IPS DF 6.9 (cell line): ENCODE data around the gene GAS7.

Source experiments
- DNase-seq: peaks from one replicate; pipeline ENCODE4 v3.0.0-alpha.2; 2013; ENCODE audit warnings: low read depth, low spot score
- H3K27ac ChIP-seq: one replicate; pipeline ENCODE4 v1.5.1; 2013; ENCODE audit warnings: low read length, control low read depth
- H3K27me3 ChIP-seq: 2 replicates; pipeline ENCODE4 v1.6.1; 2013; ENCODE audit warnings: mild to moderate bottlenecking, low read length; ENCODE audit not compliant: control insufficient read depth, insufficient read depth
- H3K36me3 ChIP-seq: 2 replicates; pipeline ENCODE4 v1.6.1; 2013; ENCODE audit warnings: low read length; ENCODE audit not compliant: control insufficient read depth, insufficient read depth
- H3K4me1 ChIP-seq: 2 replicates; pipeline ENCODE4 v1.6.1; 2013; ENCODE audit warnings: low read length; ENCODE audit not compliant: control insufficient read depth, insufficient read depth
- H3K4me3 ChIP-seq: 2 replicates; pipeline ENCODE4 v1.5.1; 2013; ENCODE audit warnings: mild to moderate bottlenecking, low read length
- H3K9me3 ChIP-seq: 2 replicates; pipeline ENCODE4 v1.6.1; 2013; ENCODE audit warnings: low read length, inconsistent platforms; ENCODE audit not compliant: control insufficient read depth, insufficient read depth
- WGBS: extraction: QIAGEN DNeasy Blood & Tissue Kit; methylation state at CpG from one replicate; pipeline ENCODE4 v1.1.7; 2013; ENCODE audit warnings: mixed read lengths, missing lambda C conversion rate; ENCODE audit not compliant: insufficient read length, insufficient coverage; 5-methylcytosine and 5-hydroxymethylcytosine counted together

Gene GAS7

DNA sequence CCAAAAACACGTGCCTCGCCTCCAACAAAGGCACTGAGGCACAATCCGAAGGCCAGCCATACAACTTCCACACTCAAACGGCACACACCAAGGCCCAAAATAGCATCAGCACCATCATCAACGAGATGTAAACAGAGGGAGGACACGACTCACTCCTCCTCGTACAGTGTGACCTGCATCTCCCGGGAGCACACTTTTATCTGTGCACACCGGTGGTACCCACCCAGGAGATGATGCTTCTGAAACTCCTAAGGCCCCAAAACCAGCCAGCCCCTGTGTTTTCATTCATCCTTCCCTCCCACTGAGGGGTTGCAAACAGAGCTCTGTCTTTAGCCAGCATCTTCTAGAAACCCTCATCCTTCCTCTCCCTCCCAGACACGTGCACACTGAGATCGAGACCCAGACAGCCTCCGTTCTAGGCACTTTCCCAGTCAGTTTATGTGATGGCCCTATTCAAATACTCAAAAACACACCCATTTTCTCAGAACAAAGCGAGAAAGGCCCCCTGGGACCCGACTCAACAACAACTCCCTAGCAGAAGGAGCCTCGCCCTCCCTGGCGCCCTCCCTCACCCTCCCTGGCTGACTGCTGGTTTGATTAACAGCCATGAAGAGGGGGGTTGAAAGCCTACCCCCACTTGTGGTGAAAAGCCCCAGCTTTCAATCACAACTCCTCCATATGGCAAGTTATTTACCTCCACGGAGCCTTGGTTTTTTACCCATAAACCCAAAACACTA lies 76.3 kb downstream of the GAS7 start:
- no peak overlapping the region for H3K4me3 ChIP-seq
- DNase-seq: no peak
- no peaks in the 10 kb centered on the region for H3K36me3 ChIP-seq
- peaks cover 15% of the 10 kb centered on the region for H3K4me1 ChIP-seq
- no peaks in the 10 kb centered on the region for H3K27me3 ChIP-seq
- WGBS: no CpG with 5 or more reads among the region's 17 CpGs
- H3K9me3 ChIP-seq: no peaks in the 10 kb centered on the region
- H3K27ac ChIP-seq: no peak overlapping the region

DNA sequence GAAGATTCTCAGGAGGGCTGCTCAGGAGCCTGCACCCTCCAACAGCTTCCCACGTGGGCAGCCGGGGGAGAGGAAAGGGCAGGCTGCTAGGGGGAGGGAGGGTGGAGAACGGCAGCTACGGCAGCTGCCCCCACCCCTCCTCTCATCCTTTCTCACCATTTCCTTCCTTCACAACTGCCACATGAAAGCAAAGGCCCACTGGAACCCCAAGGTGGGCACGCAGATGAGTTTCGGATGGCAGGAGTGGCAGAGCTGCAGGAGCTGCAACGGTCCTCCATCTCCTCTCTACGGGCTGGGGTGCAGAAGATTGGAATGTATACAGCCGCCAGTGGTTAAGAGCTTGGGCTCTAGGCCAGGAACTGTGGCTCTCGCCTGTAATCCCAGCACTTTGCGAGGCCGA lies 77.7 kb downstream of the GAS7 start:
- H3K4me3 ChIP-seq: no peak overlapping the region
- WGBS: no CpG with 5 or more reads among the region's 12 CpGs
- DNase-seq: no peak
- H3K36me3 ChIP-seq: no peaks in the 10 kb centered on the region
- H3K9me3 ChIP-seq: no peaks in the 10 kb centered on the region
- H3K4me1 ChIP-seq: peaks cover 12% of the 10 kb centered on the region; the same call in 1 of the 2 replicates
- no peak overlapping the region for H3K27ac ChIP-seq
- no peaks in the 10 kb centered on the region for H3K27me3 ChIP-seq

- Histone ChIP-seq H3K36me3 (no peaks in the 10 kb centered on the region), H3K4me1 (peaks cover 12% of the 10 kb centered on the region; the same call in 1 of the 2 replicates), H3K4me3 (no peak overlapping the region), H3K9me3 (no peaks in the 10 kb centered on the region), H3K27ac (no peak overlapping the region), H3K27me3 (no peaks in the 10 kb centered on the region)
- DNase-seq: no peak
- no CpG with 5 or more reads among the region's 10 CpGs for WGBS
Measured at GRCh38 chr17:10120109-10120485, 78.3 kb downstream of the GAS7 start.

- H3K27me3 ChIP-seq: no peaks in the 10 kb centered on the region
- H3K9me3 ChIP-seq: no peaks in the 10 kb centered on the region
- H3K27ac ChIP-seq: no peak overlapping the region
- H3K4me3 ChIP-seq: no peak overlapping the region
- peaks cover 12% of the 10 kb centered on the region; the same call in 1 of the 2 replicates for H3K4me1 ChIP-seq
- H3K36me3 ChIP-seq: no peaks in the 10 kb centered on the region
- DNase-seq: no peak
- no CpG with 5 or more reads among the region's 8 CpGs for WGBS
Measured at GRCh38 chr17:10119203-10120108, 79.0 kb downstream of the GAS7 start.

- H3K27ac ChIP-seq: no peak overlapping the region
- no peaks in the 10 kb centered on the region for H3K9me3 ChIP-seq
- H3K4me3 ChIP-seq: no peak overlapping the region
- H3K4me1 ChIP-seq: peaks cover 12% of the 10 kb centered on the region; the same call in 1 of the 2 replicates
- no CpG with 5 or more reads among the region's 5 CpGs for WGBS
- H3K36me3 ChIP-seq: no peaks in the 10 kb centered on the region
- no peak for DNase-seq
- H3K27me3 ChIP-seq: no peaks in the 10 kb centered on the region
Measured at GRCh38 chr17:10118788-10119130, 79.6 kb downstream of the GAS7 start.

DNA sequence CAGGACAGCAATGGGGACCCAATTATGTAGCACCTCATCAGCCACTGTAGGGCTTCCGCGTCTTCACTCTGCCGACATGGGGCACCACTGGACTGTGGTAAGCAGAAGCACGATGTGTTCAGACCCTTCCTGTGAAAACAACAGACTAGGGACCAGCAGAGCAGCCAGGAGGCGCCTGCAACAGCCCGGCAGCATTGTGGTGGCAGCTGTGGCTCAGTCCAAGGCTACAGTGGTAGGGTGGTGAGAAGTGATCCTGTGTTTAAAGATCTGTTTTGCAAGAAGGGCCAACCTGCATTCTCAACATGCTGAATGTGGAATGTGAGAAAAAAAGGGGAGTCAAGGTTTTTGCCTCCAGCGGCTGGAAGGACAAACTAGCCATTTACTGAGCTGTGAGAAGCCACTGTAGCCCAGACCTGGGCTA lies 80.8 kb downstream of the GAS7 start:
- Histone ChIP-seq H3K9me3 (no peaks in the 10 kb centered on the region), H3K27ac (no peak overlapping the region), H3K36me3 (no peaks in the 10 kb centered on the region), H3K4me1 (peaks cover 12% of the 10 kb centered on the region; the same call in 1 of the 2 replicates), H3K4me3 (no peak overlapping the region), H3K27me3 (no peaks in the 10 kb centered on the region)
- no CpG with 5 or more reads among the region's 7 CpGs for WGBS
- no peak for DNase-seq

GRCh38 chr17:10116753-10117420 lies 81.5 kb downstream of the GAS7 start:
- Histone ChIP-seq H3K4me1 (peaks cover 12% of the 10 kb centered on the region; the same call in 1 of the 2 replicates), H3K9me3 (no peaks in the 10 kb centered on the region), H3K4me3 (no peak overlapping the region), H3K36me3 (no peaks in the 10 kb centered on the region), H3K27ac (no peak overlapping the region), H3K27me3 (no peaks in the 10 kb centered on the region)
- WGBS: no CpG with 5 or more reads among the region's 5 CpGs
- DNase-seq: no peak

DNA sequence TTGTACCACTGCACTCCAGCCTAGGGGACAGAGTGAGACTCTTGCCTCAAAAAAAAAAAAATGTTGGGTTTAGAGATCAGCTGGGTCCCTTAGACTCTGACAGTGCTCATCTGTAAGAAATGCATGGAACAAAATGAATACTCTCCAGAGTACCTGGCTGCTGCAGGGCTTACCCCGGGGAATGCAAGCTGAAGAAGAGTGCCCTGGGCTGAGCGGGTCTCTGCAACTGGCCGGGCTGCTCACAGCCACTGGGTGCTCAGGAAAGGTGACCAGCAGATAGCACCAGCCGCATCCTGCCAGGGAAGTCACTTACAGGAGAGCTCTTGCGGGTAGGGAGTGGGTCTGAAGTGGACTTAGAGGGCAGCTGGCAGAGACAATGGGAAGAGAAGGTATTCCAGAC lies 82.1 kb downstream of the GAS7 start:
- WGBS: no CpG with 5 or more reads among the region's 5 CpGs
- no peak overlapping the region for H3K27ac ChIP-seq
- no peaks in the 10 kb centered on the region for H3K36me3 ChIP-seq
- H3K27me3 ChIP-seq: no peaks in the 10 kb centered on the region
- no peaks in the 10 kb centered on the region for H3K9me3 ChIP-seq
- H3K4me3 ChIP-seq: no peak overlapping the region
- DNase-seq: no peak
- peaks cover 12% of the 10 kb centered on the region; the same call in 1 of the 2 replicates for H3K4me1 ChIP-seq

GRCh38 chr17:10115536-10115932 lies 82.9 kb downstream of the GAS7 start:
- no peak for DNase-seq
- H3K36me3 ChIP-seq: no peaks in the 10 kb centered on the region
- H3K27me3 ChIP-seq: no peaks in the 10 kb centered on the region
- no peaks in the 10 kb centered on the region for H3K9me3 ChIP-seq
- no peak overlapping the region for H3K4me3 ChIP-seq
- no peak overlapping the region for H3K27ac ChIP-seq
- H3K4me1 ChIP-seq: peaks cover 12% of the 10 kb centered on the region; the same call in 1 of the 2 replicates
- no CpG with 5 or more reads among the region's 4 CpGs for WGBS

GRCh38 chr17:10114931-10115535 lies 83.4 kb downstream of the GAS7 start:
- H3K27me3 ChIP-seq: no peaks in the 10 kb centered on the region
- H3K36me3 ChIP-seq: no peaks in the 10 kb centered on the region
- no peak overlapping the region for H3K27ac ChIP-seq
- no peak for DNase-seq
- peaks cover 12% of the 10 kb centered on the region; the same call in 1 of the 2 replicates for H3K4me1 ChIP-seq
- WGBS: no CpG with 5 or more reads among the region's 11 CpGs
- H3K4me3 ChIP-seq: no peak overlapping the region
- no peaks in the 10 kb centered on the region for H3K9me3 ChIP-seq
